ENCODE measurements around the gene KLHL6.
A peak's percentile ranks its signal among the peaks of the same experiment; 100 is the strongest.
"Not testable (repeated sequence)": the region's sequence is repeated elsewhere in the genome, so short reads cannot be mapped to it uniquely, and the experiment has no call there.

Gene KLHL6

GRCh38 chr3:183448369-183449128 lies 107.0 kb downstream of the KLHL6 start:
- DNase-seq (ENCODE audit: low read depth in 2 of 2): no peak

- peak; percentile 52 to 62 for DNase-seq (ENCODE audit: low read depth in 2 of 2)
These were observed 108.1 kb downstream of the KLHL6 start for GRCh38 chr3:183447206-183448001.

GRCh38 chr3:183446838-183447205 lies 108.7 kb downstream of the KLHL6 start:
- DNase-seq (ENCODE audit: low read depth in 2 of 2): no peak

GRCh38 chr3:183444748-183445147 lies 110.8 kb downstream of the KLHL6 start:
- DNase-seq (ENCODE audit: low read depth in 2 of 2): no peak

DNA sequence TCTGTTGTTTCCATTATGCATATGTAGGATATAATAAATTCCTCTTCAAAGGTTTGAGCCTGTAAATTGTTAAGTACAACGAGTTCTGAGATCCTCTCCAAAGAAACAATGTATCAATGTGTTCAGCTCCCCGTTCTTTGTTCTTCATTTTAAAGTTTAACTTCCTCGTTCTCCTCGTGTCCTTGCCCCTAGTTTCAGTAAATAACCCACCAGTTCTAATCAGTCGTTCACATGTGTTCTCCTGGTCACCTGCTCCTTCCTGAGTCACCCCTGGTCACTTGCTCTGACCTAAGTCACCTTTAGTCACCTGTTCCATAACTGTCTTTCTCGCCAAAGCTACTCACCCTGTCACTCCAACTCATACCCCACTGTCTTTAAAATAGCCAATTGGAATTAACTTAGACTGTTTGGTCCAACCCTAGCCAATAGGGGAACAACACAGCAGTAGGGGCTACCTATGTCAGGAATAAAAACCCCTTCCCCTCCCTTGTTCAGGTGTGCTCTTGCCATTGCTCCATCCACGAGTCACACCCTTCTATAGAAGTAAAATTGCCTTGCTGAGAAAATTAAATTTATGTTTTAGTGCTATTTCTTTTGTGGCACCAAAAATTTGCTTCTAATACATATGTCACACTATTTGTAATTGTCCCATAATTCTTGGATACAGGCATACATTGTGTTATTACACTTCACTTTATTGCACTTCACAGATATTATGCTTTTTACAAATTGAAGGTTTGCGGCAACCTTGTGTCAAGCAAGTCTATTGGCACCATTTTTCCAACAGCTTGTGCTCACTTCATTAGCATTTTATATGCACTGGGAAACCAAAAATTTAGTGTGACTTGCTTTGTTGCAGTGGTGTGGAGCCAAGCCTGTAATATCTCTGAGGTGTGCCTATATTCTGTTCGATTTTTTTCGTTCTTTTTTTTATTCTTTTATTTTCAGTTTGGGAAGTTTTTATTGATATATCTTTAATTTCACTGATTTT lies 111.8 kb downstream of the KLHL6 start:
- DNase-seq (ENCODE audit: low read depth in 2 of 2): no peak

GRCh38 chr3:183442994-183443393 lies 112.5 kb downstream of the KLHL6 start:
- no peak for DNase-seq (ENCODE audit: low read depth in 2 of 2)

GRCh38 chr3:183440521-183440920 lies 115.0 kb downstream of the KLHL6 start:
- DNase-seq (ENCODE audit: low read depth in 2 of 2): not testable (repeated sequence)

- DNase-seq (ENCODE audit: low read depth in 2 of 2): no peak
These were observed 116.0 kb downstream of the KLHL6 start for GRCh38 chr3:183439515-183439914.

GRCh38 chr3:183438735-183439134 lies 116.8 kb downstream of the KLHL6 start:
- DNase-seq (ENCODE audit: low read depth in 2 of 2): no peak

DNA sequence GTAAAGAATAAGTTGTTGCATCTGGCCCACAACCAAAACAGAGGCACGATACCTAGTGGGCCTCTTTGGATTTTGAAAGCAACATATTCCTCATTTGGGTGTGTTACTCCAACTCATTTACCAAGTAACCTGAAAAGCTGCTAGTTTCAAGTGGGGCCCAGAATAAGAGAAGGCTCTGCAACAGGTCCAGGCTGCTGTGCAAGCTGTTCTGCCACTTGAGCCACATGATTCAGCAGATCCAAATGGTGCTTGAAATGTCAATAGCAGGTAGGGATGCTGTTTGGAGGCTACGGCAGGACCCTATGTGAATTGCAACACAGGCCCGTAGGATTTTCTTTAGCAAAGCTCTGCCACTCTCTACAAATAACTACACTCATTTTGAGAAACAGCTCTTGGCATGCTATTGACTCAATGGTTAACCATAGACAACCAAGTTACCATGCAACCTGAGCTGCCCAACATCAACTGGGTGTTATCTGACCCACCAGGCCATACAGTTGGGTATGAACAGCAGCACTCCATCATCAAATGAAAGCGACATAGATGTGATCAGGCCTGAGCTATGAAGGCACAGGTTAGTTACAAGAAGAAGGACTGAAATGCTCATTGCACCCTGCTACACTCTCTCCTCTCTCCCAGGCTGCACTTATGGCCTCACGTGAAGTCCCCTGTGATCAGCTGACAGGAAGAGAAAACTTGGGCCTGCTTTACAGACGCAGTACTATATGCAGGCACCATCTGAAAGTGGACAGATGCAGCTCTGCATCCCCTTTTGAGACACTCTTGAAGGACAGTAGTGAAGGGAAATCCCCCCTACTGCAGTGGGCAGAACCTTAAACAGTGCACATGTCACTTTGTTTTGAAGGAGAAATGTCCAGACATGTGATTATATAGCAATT lies 117.6 kb downstream of the KLHL6 start:
- no peak for DNase-seq (ENCODE audit: low read depth in 2 of 2)

Data from fibroblast of skin of left biceps (primary cell).